Mononuclear cell (primary cell): ENCODE measurements around the gene GDA. TPM values are rescaled to one million over a fixed set of nuclear protein-coding genes. Genes with fewer than 3 reads are reported as not detected.

Experiments used
- H3K27me3 ChIP-seq: 2 replicates; pipeline ENCODE4 v1.6.0; 2011; ENCODE audit warnings: low read length, control low read depth; ENCODE audit not compliant: insufficient read depth
- H3K4me1 ChIP-seq: 2 replicates; pipeline ENCODE4 v1.5.1; 2011; ENCODE audit warnings: mild to moderate bottlenecking, low read length, control low read depth; ENCODE audit not compliant: insufficient read depth
- H3K4me3 ChIP-seq: 2 replicates; pipeline ENCODE4 v1.5.1; 2011; ENCODE audit warnings: mild to moderate bottlenecking, low read length, moderate library complexity
- H3K9me3 ChIP-seq: 2 replicates; pipeline ENCODE4 v1.5.1; 2011; ENCODE audit warnings: low read depth, mild to moderate bottlenecking, control low read depth, low read length
- total RNA-seq: library from RNA; depleted of rRNA; stranded (reverse); fragments of >200 nt; gene quantifications from one replicate; pipeline ENCODE4 v1.2.3, GENCODE V29; 2012

Gene GDA
- total RNA-seq, 1 donor: not detected

GRCh38 chr9:72210522-72210921 lies 61.3 kb downstream of the GDA start:
- Histone ChIP-seq H3K9me3 (no peaks in the 10 kb centered on the region), H3K4me3 (no peak overlapping the region), H3K27me3 (peaks cover 16% of the 10 kb centered on the region), H3K4me1 (no peaks in the 10 kb centered on the region)

GRCh38 chr9:72211047-72211446 lies 61.8 kb downstream of the GDA start:
- Histone ChIP-seq H3K4me1 (no peaks in the 10 kb centered on the region), H3K27me3 (peaks cover 16% of the 10 kb centered on the region), H3K4me3 (no peak overlapping the region), H3K9me3 (no peaks in the 10 kb centered on the region)

DNA sequence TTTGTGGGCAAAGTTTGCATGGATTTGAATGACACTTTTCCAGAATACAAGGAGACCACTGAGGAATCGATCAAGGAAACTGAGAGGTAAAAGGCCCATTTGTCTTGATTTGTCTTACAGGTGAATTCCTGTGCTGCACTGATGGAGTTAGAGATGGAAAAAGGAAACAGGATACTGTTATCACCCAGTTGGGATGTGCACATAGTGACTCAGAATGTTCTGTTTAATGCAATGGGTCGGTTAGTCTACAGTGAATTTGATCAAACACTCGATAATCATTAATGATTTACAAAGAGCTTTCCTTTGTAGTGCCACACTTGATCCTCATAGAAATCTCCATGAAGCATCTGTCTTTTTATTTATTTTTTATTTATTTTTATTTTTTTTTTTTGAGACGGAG lies 64.7 kb downstream of the GDA start:
- Histone ChIP-seq H3K4me3 (no peak overlapping the region), H3K27me3 (peaks cover 9% of the 10 kb centered on the region), H3K9me3 (no peaks in the 10 kb centered on the region), H3K4me1 (no peaks in the 10 kb centered on the region)

DNA sequence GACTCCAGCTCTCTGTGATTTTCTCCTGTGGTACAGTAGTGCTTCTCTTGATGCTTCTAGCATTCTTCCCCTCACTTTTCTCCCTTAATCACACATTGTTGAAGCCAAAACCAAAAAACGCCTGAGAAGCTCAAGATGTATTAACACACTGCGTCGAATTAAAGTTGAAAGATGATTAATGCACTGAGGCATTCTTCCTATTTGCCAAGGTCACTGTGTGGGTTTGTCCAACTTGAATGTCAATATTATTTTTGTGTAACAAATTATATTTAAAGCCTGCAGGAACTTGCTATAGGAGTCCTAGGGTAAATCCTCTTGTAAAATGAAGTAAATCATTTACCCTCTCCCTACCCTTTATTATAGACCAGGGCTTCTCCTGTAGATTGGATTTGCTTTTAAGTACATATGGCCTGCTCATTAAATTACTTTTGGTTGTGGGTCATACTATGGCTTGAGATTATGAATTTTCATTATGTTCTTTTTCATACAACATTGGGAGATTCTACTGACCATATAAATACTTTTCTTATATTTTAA lies 68.1 kb downstream of the GDA start:
- H3K9me3 ChIP-seq: no peaks in the 10 kb centered on the region
- no peak overlapping the region for H3K4me3 ChIP-seq
- H3K4me1 ChIP-seq: no peaks in the 10 kb centered on the region
- no peaks in the 10 kb centered on the region for H3K27me3 ChIP-seq

DNA sequence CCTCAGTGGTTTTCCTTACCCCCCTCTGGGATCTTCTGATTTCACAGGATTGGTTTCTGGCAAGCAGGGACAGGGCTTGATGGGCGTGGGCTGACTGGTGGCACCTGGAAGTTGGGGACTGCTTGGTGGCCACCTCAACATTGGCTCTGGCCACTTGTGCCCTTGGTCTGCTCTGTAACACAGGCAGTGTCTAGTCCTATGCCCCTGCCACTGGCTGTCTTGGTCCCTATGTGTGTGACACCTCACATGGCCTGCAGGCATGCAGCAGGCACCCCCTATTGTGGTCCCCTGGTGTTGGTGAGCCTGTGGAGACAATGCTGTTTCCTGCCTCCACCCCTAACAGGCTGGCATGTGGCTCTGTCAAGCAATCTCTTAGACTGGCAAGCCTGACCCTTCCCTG lies 71.3 kb downstream of the GDA start:
- H3K4me3 ChIP-seq: no peak overlapping the region
- H3K9me3 ChIP-seq: no peaks in the 10 kb centered on the region
- H3K4me1 ChIP-seq: no peaks in the 10 kb centered on the region
- H3K27me3 ChIP-seq: no peaks in the 10 kb centered on the region

GRCh38 chr9:72226146-72226812 lies 77.0 kb downstream of the GDA start:
- no peaks in the 10 kb centered on the region for H3K27me3 ChIP-seq
- no peak overlapping the region for H3K4me3 ChIP-seq
- no peaks in the 10 kb centered on the region for H3K9me3 ChIP-seq
- no peaks in the 10 kb centered on the region for H3K4me1 ChIP-seq

DNA sequence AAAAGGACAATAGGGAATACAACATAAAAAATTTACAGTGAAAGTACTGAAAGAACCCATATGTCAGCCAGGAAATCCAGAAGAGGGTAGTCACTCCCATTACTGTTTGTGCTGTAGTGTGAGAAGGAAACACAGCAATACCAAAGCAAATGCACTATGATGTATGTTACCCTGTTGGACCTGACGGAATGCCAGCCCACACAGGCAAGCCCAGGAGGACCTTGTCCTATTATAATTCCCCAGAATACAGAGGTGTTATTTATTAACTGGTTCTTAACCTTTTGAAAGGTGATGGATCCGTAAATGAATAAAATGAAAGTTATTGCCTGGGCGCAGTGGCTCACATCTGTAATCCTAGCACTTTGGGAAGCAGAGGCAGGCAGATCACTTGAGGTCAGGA lies 79.0 kb downstream of the GDA start:
- no peaks in the 10 kb centered on the region for H3K4me1 ChIP-seq
- no peak overlapping the region for H3K4me3 ChIP-seq

DNA sequence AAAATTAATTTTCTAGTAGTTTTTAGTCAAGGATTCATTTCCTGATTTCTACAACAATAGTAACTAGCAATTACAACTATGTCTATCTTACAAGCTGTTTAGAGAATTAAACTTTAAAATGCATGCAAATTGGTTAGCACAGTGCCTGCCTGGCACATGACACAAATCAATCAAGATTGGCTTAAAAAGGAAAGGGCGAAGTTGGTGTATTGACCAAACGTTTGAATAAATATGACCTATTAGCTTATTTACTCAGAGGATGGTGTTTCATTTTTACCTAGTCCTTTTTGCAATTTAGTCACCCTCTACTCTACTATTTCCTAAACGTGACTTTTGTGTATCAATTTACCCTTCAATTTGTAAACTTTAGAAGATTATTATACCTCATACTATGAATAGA lies 83.5 kb downstream of the GDA start:
- Histone ChIP-seq H3K9me3 (no peaks in the 10 kb centered on the region), H3K4me3 (no peak overlapping the region), H3K27me3 (no peaks in the 10 kb centered on the region), H3K4me1 (no peaks in the 10 kb centered on the region)

More for the DNA sequence above, 79.0 kb downstream of the GDA start:
- Histone ChIP-seq H3K27me3 (no peaks in the 10 kb centered on the region), H3K9me3 (no peaks in the 10 kb centered on the region)

DNA sequence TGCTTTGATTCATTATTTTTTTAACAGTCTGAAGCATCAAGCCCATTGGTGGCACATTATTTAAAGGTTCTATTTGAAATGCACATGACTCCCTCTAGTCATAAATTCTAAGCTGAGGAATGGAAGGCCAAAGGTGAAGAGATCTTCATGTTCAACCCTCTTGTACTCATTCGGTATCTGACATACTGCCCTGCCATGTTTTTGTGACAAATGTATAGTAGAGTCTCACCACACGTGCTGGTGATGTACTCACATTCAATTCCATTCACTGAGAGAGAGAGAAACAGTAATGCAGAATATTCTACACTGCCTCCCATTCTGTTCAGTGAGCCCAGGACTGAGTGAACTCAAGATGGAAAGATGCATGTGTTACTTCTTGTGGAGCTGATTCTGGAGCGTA lies 98.3 kb downstream of the GDA start:
- no peaks in the 10 kb centered on the region for H3K27me3 ChIP-seq
- H3K9me3 ChIP-seq: no peaks in the 10 kb centered on the region
- H3K4me1 ChIP-seq: no peaks in the 10 kb centered on the region
- no peak overlapping the region for H3K4me3 ChIP-seq

DNA sequence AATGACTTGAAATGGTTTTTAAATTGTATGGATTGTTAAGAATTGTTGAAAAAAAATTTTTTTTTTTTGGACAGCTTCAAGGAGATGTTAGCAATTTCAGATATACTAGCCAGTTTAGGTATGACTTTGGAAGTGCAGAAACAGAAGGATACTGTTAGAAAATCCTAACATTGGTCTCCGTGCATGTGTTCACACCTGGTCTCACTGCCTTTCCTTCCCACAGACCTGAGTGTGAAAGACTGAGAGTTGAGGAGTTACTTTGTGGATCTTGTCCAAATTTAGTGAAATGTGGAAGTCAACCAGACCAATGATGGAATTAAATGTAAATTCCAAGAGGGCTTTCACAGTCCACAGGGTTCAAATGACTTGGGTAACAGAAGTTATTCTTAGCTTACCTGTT lies 102.3 kb downstream of the GDA start:
- H3K4me1 ChIP-seq: no peaks in the 10 kb centered on the region
- no peaks in the 10 kb centered on the region for H3K27me3 ChIP-seq
- no peak overlapping the region for H3K4me3 ChIP-seq
- no peaks in the 10 kb centered on the region for H3K9me3 ChIP-seq

- Histone ChIP-seq H3K9me3 (no peaks in the 10 kb centered on the region), H3K4me1 (no peaks in the 10 kb centered on the region)
These were observed 105.8 kb downstream of the GDA start for GRCh38 chr9:72254901-72255545.

DNA sequence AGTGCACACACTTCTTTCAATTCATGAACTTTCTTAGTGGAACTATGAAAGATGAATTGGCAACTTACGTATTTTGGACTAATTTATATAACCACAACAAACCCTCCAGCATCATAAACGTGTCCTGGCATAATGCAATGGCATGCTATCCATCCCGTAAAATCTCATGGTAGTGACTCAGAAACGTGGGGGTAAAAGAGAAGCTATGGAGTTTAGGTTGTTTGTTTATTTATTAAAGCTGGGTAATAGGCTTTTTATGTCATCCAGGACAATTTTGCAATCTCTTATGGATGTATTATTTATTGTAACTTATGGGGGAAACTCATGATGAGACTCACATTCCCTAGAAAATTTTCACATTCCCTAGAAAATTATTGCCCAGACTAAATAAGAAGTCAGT lies 106.3 kb downstream of the GDA start:
- H3K4me1 ChIP-seq: no peaks in the 10 kb centered on the region
- no peaks in the 10 kb centered on the region for H3K27me3 ChIP-seq
- H3K4me3 ChIP-seq: no peak overlapping the region
- H3K9me3 ChIP-seq: no peaks in the 10 kb centered on the region

More at GRCh38 chr9:72254901-72255545, 105.8 kb downstream of the GDA start:
- H3K4me3 ChIP-seq: no peak overlapping the region
- no peaks in the 10 kb centered on the region for H3K27me3 ChIP-seq

GRCh38 chr9:72256931-72257330 lies 107.7 kb downstream of the GDA start:
- Histone ChIP-seq H3K4me3 (no peak overlapping the region), H3K9me3 (no peaks in the 10 kb centered on the region), H3K27me3 (no peaks in the 10 kb centered on the region), H3K4me1 (no peaks in the 10 kb centered on the region)

GRCh38 chr9:72257814-72258213 lies 108.6 kb downstream of the GDA start:
- Histone ChIP-seq H3K27me3 (no peaks in the 10 kb centered on the region), H3K9me3 (no peaks in the 10 kb centered on the region), H3K4me3 (no peak overlapping the region), H3K4me1 (no peaks in the 10 kb centered on the region)

DNA sequence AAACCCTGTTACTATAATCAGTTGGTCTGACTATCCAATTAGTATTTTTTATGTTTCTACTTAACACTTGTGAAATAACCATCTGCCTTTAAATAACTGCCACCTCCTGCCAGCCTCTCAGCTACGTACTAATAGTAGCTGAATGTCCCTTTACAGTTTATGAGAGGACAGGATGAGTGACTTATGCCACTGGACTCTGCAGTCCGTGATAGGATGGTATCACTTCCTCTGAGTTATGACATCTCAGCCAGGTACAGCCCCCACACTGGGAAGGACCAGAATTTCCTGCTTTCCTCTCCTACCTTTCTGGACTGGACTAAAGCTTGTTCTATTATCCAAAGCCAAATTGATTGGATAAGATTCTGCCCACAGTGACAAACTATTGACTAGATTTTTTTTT lies 112.8 kb downstream of the GDA start:
- Histone ChIP-seq H3K9me3 (no peaks in the 10 kb centered on the region), H3K27me3 (no peaks in the 10 kb centered on the region), H3K4me1 (no peaks in the 10 kb centered on the region), H3K4me3 (no peak overlapping the region)

DNA sequence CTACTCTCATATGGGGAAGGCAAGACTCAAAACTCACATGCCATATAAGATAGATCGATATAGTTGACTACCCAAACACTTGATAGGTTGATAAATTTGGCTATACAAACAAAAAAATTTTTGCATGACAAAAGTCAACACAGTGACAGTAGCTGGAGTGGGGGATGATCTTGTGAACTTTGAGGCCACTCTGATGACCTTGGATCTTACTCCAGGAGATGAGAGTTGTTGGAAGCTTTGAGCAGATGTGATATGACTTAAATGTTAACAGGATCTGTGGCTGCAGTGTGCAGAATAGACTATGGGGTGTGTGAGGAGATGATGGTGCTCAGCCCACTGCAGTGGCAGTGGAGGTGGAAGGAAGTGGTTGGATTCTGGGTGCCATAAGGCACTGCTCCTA lies 114.3 kb downstream of the GDA start:
- Histone ChIP-seq H3K27me3 (no peaks in the 10 kb centered on the region), H3K9me3 (no peaks in the 10 kb centered on the region), H3K4me1 (no peaks in the 10 kb centered on the region), H3K4me3 (no peak overlapping the region)
